ENCODE results near the gene IQSEC2.

IQSEC2 gene

GRCh38 chrX:53281321-53281822, at the start of gene IQSEC2:
IQSEC2 (minus strand) TSS chrX:53281584.
- no peak for DNase-seq

- no peak for DNase-seq
These were observed 48.9 kb upstream of the IQSEC2 start for GRCh38 chrX:53330331-53330730.

GRCh38 chrX:53324803-53325202, 43.4 kb upstream of the IQSEC2 start:
- DNase-seq, result no peak

- no peak for DNase-seq
These were observed 42.7 kb upstream of the IQSEC2 start for GRCh38 chrX:53324085-53324484.

- no peak for DNase-seq
These were observed 41.8 kb upstream of the IQSEC2 start for GRCh38 chrX:53323196-53323595.

- no peak for DNase-seq
These were observed 40.6 kb upstream of the IQSEC2 start for GRCh38 chrX:53321943-53322497.

- no peak for DNase-seq
These were observed 40.0 kb upstream of the IQSEC2 start for GRCh38 chrX:53321230-53321942.

- no peak for DNase-seq
These were observed 39.3 kb upstream of the IQSEC2 start for GRCh38 chrX:53320543-53321229.

GRCh38 chrX:53319614-53320542, 38.5 kb upstream of the IQSEC2 start:
- no peak for DNase-seq

GRCh38 chrX:53318766-53319353, 37.5 kb upstream of the IQSEC2 start:
- no peak for DNase-seq

- DNase-seq, result peak; percentile 10
These were observed 36.1 kb upstream of the IQSEC2 start for GRCh38 chrX:53317365-53318069.

GRCh38 chrX:53316860-53317237, 35.5 kb upstream of the IQSEC2 start:
- DNase-seq, result no peak

- DNase-seq, result no peak
These were observed 34.9 kb upstream of the IQSEC2 start for GRCh38 chrX:53316111-53316859.

GRCh38 chrX:53313728-53314105, 32.3 kb upstream of the IQSEC2 start:
- no peak for DNase-seq

- no peak for DNase-seq
These were observed 31.8 kb upstream of the IQSEC2 start for GRCh38 chrX:53312946-53313727.

- DNase-seq, result no peak
These were observed 28.5 kb upstream of the IQSEC2 start for GRCh38 chrX:53309837-53310236.

GRCh38 chrX:53308836-53309235, 27.5 kb upstream of the IQSEC2 start:
- DNase-seq, result no peak

- DNase-seq, result no peak
These were observed 24.9 kb upstream of the IQSEC2 start for GRCh38 chrX:53305996-53306937.
